K562 (cell line): ENCODE data around the gene NDUFA5. TPM values are rescaled to one million over a fixed set of nuclear protein-coding genes. Genes with fewer than 3 reads are reported as not detected.

Experiments used
- ARID1B ChIP-seq: fragments of 450-650 bp; IDR thresholded peaks from 2 replicates; pipeline ENCODE4 v1.6.1; 2016; ENCODE audit warnings: antibody characterized with exemption, mild to moderate bottlenecking, inconsistent platforms
- CBX1 ChIP-seq: sonication (generic); IDR thresholded peaks from 2 replicates; pipeline ENCODE4 v1.6.1; 2016; ENCODE audit warnings: antibody characterized with exemption, low read depth, mild to moderate bottlenecking
- CTBP1 ChIP-seq: fragments of 450-650 bp; IDR thresholded peaks from 2 replicates; pipeline ENCODE4 v1.6.1; 2016; ENCODE audit warnings: borderline replicate concordance
- ESRRA ChIP-seq: fragments of 450-650 bp; IDR thresholded peaks from 2 replicates; pipeline ENCODE4 v1.6.1; 2014; ENCODE audit warnings: low read depth, mild to moderate bottlenecking, moderate library complexity, borderline replicate concordance
- ETV1 ChIP-seq: fragments of 450-650 bp; conservative IDR thresholded peaks from 2 replicates; pipeline ENCODE4 v1.6.1; 2016; ENCODE audit warnings: missing genetic modification characterization, control low read depth, low read depth, missing compliant biosample characterization
- HLTF ChIP-seq: fragments of 450-650 bp; IDR thresholded peaks from 2 replicates; pipeline ENCODE4 v1.6.1; 2016
- ILK ChIP-seq: fragments of 450-650 bp; IDR thresholded peaks from 2 replicates; pipeline ENCODE4 v1.6.1; 2016; ENCODE audit warnings: missing genetic modification characterization, low read depth, mild to moderate bottlenecking, missing compliant biosample characterization, moderate library complexity, borderline replicate concordance
- JUND ChIP-seq, 2 experiments: IDR thresholded peaks; 2 replicates in 1 of 2; 3 replicates in 1 of 2; pipeline ENCODE4 v1.6.1; 2011; ENCODE audit warnings: borderline replicate concordance in 2 of 2, low read depth in 2 of 2, low read length in 2 of 2, improper control_type of control experiment in 1 of 2, missing biosample characterization in 1 of 2, missing genetic modification characterization in 1 of 2, missing genetic modification reagents in 1 of 2
- KLF16 ChIP-seq: IDR thresholded peaks from 2 replicates; pipeline ENCODE4 v1.6.1; 2016; ENCODE audit warnings: antibody characterized with exemption
- KLF6 ChIP-seq: fragments of 250-450 bp; sonication (Bioruptor Pico); IDR thresholded peaks from 2 replicates; pipeline ENCODE4 v1.4.0; 2020; ENCODE audit warnings: mild to moderate bottlenecking, moderate library complexity, borderline replicate concordance
- MCM5 ChIP-seq: fragments of 450-650 bp; IDR thresholded peaks from 2 replicates; pipeline ENCODE4 v1.6.1; 2016; ENCODE audit warnings: low read depth
- NFATC3 ChIP-seq: fragments of 450-650 bp; IDR thresholded peaks from 2 replicates; pipeline ENCODE4 v1.6.1; 2017; ENCODE audit warnings: mild to moderate bottlenecking
- POLR2G ChIP-seq: fragments of 200-400 bp; formaldehyde crosslinking; IDR thresholded peaks from 2 replicates; pipeline ENCODE4 v1.6.1; 2017; ENCODE audit warnings: low read depth, mild to moderate bottlenecking, antibody characterized with exemption, low read length, moderate library complexity
- POU5F1 ChIP-seq: fragments of 150-350 bp; IDR thresholded peaks from 2 replicates; pipeline ENCODE4 v1.6.1; 2014; ENCODE audit warnings: borderline replicate concordance, low read length, low read depth, mild to moderate bottlenecking; ENCODE audit not compliant: partially characterized antibody
- RBM15 ChIP-seq: fragments of 200-400 bp; formaldehyde crosslinking; IDR thresholded peaks from 2 replicates; pipeline ENCODE4 v1.6.1; 2018; ENCODE audit warnings: mild to moderate bottlenecking, low read length, moderate library complexity; ENCODE audit not compliant: insufficient read depth
- TAF9B ChIP-seq: fragments of 450-650 bp; IDR thresholded peaks from 2 replicates; pipeline ENCODE4 v1.6.1; 2018; ENCODE audit warnings: mild to moderate bottlenecking; ENCODE audit not compliant: partially characterized antibody
- U2AF2 ChIP-seq: fragments of 200-400 bp; formaldehyde crosslinking; optimal IDR thresholded peaks from 2 replicates; pipeline ENCODE3; 2017; ENCODE audit warnings: low read depth, mild to moderate bottlenecking, low read length
- ZNF212 ChIP-seq: fragments of 450-650 bp; formaldehyde crosslinking; IDR thresholded peaks from 2 replicates; pipeline ENCODE4 v1.4.0; 2020; ENCODE audit warnings: mild to moderate bottlenecking
- ZNF589 ChIP-seq: fragments of 200-800 bp; sonication (Bioruptor generic); IDR thresholded peaks from 2 replicates; pipeline ENCODE4 v1.6.1; 2016; ENCODE audit warnings: low read depth, missing genetic modification characterization, missing compliant biosample characterization
- ZNF75A ChIP-seq: fragments of 450-650 bp; formaldehyde crosslinking; IDR thresholded peaks from 2 replicates; pipeline ENCODE4 v1.4.0; 2020; ENCODE audit warnings: mild to moderate bottlenecking
- polyA plus RNA-seq, 8 experiments: library from polyadenylated mRNA; depleted of rRNA in 4 of 8; stranded (reverse) in 5 of 8; unstranded in 3 of 8; fragments of >200 nt; fragmentation: Nextera tagmentation in 2 of 8; fragmentation: Illumina TruSeq in 1 of 8; extraction: Ambion mirVana in 2 of 8; extraction: Trizol in 1 of 8; gene quantifications; 2 replicates each; pipeline versions ENCODE4 v1.2.1 to v1.2.3, GENCODE V29; 2011 to 2014; ENCODE audit warnings: inconsistent platforms in 1 of 8, missing spikeins in 1 of 8
- total RNA-seq, 7 experiments: library from RNA; depleted of rRNA in 6 of 7; stranded (reverse); fragments of >200 nt in 6 of 7; fragmentation: Illumina TruSeq in 2 of 7; extraction: Trizol in 2 of 7; gene quantifications; 2 replicates each; pipeline versions ENCODE4 v1.2.1 to v1.2.3, GENCODE V29; 2011 to 2021; ENCODE audit warnings: low replicate concordance in 1 of 7
- TF ChIP-seq, protein P1 (sequence below): fragments of 450-650 bp; IDR thresholded peaks from 2 replicates; pipeline ENCODE4 v1.6.1; 2016; ENCODE audit warnings: mild to moderate bottlenecking
- TF ChIP-seq, protein P2 (sequence below): fragments of 250-450 bp; sonication (Bioruptor Pico); IDR thresholded peaks from 2 replicates; pipeline ENCODE4 v1.5.0; 2021
- TF ChIP-seq, protein P3 (sequence below): sonication (generic); formaldehyde crosslinking; IDR thresholded peaks from 2 replicates; pipeline ENCODE4 v1.8.1; 2023; ENCODE audit warnings: mild to moderate bottlenecking, missing genetic modification reagents

The NDUFA5 gene
- total and polyA plus RNA-seq, 9 of the 15 experiments (the other 6 are each of a cell fraction or from before 2014, with no cell fraction given), result 155 to 677 (median 269) TPM

DNA sequence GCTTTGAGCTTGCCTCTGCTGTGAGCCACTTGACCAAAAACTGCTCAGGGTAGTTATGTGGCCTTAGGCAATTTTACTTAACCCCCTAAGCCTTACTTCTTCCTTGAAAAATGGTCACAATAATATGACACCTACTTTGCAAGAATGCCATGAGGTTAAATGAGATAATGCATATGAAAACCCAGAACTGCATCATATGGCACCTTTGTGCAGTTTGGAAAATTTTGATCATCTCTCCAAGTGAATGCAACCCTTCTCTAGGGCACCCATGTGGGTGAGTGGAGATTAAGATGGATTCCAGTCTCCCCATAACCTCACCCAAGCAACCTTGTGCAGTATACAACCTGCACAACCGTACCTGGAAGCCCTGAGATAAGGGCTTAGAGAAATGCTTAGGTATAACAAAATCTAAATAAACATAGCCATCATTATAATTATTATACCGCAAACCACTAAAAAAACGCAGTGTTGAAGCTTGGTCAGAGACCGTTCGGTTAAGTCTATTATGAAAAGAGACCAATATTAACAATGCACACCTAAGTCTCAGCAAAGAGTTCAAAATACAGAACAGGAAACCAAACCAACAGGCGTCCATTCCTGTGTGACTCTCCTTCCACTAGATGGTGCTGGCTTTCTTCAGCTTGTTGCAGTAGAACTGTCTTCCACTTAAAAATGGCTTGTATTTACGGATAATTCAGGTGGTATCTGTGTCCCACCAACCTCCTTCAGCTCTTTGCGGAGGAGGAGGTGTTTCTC lies 23.0 kb upstream of the NDUFA5 start (continued):
- TF ChIP-seq ESRRA (peak; percentile 23; the same call in 1 of the 2 replicates), HLTF (peak; percentile 74; the same call in 1 of the 2 replicates), ARID1B (no peak), ZNF212 (CRISPR knock-in tag) (no peak), ZNF75A (no peak), ETV1 (tag) (peak; percentile 63), U2AF2 (no peak), CBX1 (no peak), TAF9B (no peak), POLR2G (no peak), ILK (no peak), CTBP1 (no peak), POU5F1 (no peak), ZNF589 (CRISPR knock-in tag) (no peak), RBM15 (no peak), KLF6 (CRISPR knock-in tag) (no peak), MCM5 (no peak), JUND (IDR thresholded peaks at IDR 0.05; ENCODE audit: borderline replicate concordance, low read depth, low read length) (0 out of 2 replicates have a peak, but pooled peaks have one; percentile 32), JUND (tag; IDR thresholded peaks at IDR 0.05; ENCODE audit: borderline replicate concordance, low read depth, low read length) (no peak), NFATC3 (0 out of 2 replicates have a peak, but pooled peaks have one; percentile 60), KLF16 (peak; percentile 49; the same call in 1 of the 2 replicates)
- TF ChIP-seq, protein P1, sequence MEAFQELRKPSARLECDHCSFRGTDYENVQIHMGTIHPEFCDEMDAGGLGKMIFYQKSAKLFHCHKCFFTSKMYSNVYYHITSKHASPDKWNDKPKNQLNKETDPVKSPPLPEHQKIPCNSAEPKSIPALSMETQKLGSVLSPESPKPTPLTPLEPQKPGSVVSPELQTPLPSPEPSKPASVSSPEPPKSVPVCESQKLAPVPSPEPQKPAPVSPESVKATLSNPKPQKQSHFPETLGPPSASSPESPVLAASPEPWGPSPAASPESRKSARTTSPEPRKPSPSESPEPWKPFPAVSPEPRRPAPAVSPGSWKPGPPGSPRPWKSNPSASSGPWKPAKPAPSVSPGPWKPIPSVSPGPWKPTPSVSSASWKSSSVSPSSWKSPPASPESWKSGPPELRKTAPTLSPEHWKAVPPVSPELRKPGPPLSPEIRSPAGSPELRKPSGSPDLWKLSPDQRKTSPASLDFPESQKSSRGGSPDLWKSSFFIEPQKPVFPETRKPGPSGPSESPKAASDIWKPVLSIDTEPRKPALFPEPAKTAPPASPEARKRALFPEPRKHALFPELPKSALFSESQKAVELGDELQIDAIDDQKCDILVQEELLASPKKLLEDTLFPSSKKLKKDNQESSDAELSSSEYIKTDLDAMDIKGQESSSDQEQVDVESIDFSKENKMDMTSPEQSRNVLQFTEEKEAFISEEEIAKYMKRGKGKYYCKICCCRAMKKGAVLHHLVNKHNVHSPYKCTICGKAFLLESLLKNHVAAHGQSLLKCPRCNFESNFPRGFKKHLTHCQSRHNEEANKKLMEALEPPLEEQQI, result no peak; the same call in 1 of the 2 replicates
- TF ChIP-seq, protein P2, sequence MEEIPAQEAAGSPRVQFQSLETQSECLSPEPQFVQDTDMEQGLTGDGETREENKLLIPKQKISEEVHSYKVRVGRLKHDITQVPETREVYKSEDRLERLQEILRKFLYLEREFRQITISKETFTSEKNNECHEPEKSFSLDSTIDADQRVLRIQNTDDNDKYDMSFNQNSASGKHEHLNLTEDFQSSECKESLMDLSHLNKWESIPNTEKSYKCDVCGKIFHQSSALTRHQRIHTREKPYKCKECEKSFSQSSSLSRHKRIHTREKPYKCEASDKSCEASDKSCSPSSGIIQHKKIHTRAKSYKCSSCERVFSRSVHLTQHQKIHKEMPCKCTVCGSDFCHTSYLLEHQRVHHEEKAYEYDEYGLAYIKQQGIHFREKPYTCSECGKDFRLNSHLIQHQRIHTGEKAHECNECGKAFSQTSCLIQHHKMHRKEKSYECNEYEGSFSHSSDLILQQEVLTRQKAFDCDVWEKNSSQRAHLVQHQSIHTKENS (CRISPR knock-in tag), result no peak
- TF ChIP-seq, protein P3, sequence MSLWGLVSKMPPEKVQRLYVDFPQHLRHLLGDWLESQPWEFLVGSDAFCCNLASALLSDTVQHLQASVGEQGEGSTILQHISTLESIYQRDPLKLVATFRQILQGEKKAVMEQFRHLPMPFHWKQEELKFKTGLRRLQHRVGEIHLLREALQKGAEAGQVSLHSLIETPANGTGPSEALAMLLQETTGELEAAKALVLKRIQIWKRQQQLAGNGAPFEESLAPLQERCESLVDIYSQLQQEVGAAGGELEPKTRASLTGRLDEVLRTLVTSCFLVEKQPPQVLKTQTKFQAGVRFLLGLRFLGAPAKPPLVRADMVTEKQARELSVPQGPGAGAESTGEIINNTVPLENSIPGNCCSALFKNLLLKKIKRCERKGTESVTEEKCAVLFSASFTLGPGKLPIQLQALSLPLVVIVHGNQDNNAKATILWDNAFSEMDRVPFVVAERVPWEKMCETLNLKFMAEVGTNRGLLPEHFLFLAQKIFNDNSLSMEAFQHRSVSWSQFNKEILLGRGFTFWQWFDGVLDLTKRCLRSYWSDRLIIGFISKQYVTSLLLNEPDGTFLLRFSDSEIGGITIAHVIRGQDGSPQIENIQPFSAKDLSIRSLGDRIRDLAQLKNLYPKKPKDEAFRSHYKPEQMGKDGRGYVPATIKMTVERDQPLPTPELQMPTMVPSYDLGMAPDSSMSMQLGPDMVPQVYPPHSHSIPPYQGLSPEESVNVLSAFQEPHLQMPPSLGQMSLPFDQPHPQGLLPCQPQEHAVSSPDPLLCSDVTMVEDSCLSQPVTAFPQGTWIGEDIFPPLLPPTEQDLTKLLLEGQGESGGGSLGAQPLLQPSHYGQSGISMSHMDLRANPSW (CRISPR knock-in tag), result no peak
